GM18517 (cell line): ENCODE measurements around the gene MRPS34.

Experiments
- ATAC-seq: cut with Tn5 transposase; IDR thresholded peaks from one replicate; pipeline ENCODE4 v1.9.1; 2021; ENCODE audit warnings: mild to moderate bottlenecking, moderate library complexity; ENCODE audit not compliant: unreplicated experiment

Gene MRPS34

DNA sequence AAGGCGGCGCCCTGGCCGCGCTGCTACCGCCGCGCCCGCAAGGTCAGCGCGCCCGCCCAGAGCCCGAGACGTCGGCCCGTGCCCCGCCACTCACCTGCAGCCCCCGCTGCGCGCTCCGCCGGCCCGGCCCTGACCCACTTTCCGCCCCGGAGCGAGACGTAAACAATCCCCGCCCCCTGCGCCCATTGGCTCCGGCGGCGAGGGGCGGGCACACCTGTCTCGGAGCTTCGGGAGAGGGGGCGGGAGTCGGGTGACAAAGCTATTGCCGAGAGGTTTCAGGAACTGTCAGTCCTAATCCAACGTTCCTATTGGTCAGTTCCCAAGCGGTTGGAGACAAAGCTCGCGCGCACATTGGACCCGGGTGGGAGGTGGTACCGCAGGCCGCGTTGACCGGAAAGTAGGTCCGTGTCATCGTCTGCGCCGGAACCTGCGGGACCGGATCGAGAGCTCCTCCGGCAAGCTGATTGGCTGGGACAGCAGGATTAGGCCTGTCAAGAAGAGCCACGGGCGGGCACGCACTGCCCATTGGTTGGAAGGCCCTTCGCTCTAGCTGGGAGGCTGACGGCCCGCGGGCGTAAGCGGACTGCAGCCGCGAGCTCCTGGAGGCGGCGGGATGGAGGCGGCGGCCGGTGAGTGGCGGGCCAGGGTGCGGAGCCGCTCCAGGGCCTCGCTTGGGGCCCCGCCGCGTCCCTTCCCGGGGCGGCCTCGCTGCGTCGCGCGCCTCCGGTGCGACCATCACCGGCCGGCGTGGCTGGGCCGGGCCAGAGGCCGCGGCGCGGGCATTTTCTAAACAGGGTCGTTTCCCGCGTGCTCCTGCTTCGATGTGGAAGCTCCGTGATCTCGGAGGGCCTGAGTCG is 9.7 kb upstream of the MRPS34 start, which contains the start of the genes NUBP2 and SPSB3:
TSS of gene NUBP2 (plus strand) at position 553 of the 857 bp plus-strand sequence. CDS start at position 614, 61 bp downstream.
TSS of gene SPSB3 (minus strand) at position 164 of the 857 bp plus-strand sequence. CDS start 1,088 bp downstream, outside the sequence.
- ATAC-seq: peak; percentile 87

GRCh38 chr16:1781758-1782407 is 8.9 kb upstream of the MRPS34 start:
- ATAC-seq: peak; percentile 5

GRCh38 chr16:1781254-1781653 is 8.3 kb upstream of the MRPS34 start:
- no peak for ATAC-seq

GRCh38 chr16:1780677-1781072 is 7.7 kb upstream of the MRPS34 start:
- ATAC-seq: no peak

DNA sequence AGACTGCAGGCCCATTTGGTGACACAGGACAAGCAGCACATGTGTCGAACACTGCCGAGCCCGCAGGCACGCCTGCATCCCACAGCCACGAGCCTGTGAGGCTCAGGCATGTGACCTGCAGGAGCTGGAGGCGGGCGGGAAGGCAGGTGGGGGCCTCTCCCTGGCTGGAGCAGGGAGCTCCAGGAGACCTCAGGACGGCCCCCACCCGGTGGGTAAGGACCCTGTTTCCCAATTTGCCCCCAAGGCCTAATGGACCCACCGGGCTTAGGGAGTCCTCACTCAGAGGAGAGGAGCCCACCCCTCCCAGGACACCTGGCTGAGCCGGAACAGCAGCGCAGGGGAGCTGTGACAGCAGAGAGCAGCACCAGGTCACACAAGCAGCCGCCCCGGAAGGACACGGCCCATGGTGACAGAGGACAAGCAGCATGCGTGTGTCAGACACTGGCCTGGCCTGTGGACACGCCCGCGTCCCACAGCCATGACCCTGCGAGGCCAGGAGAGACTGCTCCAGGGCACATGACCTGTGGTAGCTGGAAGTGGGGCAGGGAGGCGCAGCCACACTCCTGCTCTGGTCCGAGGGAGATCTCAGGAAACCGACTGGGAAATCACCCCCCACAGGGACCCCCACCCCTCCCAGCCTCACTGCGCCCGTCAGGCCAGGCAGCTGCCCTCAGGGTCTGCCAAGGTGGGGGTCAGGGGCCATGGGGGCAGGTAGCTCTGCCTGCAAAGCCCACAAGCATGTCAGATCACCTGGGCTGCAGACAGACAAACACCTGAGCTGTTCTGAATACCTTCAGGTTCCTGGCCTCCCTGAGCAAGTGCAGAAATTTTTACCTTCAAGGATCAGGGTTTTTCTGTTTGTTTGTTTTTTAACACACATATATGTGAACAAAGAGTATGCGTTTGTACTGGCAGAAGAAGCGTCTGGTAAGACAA is 7.1 kb upstream of the MRPS34 start:
- no peak for ATAC-seq

DNA sequence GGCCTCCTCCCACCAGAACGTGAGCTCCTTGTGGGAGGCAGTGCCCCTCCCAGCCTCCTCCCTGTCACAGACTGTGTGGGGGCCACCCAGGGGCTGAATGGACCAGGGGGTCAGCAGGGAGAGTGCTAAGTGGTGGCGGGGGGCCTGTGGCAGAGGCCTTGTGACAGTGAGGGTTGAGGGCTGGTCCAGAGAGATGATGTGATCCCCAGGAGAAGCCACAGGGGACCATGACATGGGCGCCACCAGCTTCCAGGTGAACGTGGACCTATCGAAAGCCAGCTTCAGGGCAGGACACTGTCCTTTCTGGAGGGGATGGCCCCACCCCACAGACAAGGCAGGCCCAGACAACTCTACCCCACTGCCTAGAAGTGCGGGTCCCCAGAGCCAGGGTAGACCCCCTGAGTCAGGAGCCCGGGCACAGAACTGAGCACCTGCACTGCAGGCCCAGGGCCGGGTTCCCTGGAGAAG is 6.3 kb upstream of the MRPS34 start:
- no peak for ATAC-seq

GRCh38 chr16:1778200-1779179 is 5.6 kb upstream of the MRPS34 start:
- no peak for ATAC-seq

- no peak for ATAC-seq
These were observed 4.7 kb upstream of the MRPS34 start for GRCh38 chr16:1777375-1778199.

DNA sequence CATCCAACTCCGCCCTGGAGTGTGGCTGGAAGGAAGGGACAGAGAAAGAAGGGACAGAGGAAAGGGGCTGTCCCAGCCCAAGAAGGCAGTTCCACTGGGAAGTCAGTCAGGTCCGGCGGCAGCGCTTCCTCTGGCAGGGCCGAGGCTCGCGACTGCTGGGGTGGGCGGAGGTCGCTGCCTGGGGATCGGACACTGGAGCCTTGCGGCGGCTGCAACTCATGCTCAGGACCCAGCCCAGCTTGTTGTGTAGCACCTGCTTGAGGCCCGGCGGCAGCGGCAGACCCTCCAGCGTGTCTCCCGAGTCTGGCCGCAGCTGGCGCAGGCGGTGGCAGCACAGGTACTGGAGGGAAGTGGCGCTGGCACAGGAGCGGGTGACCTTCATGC is 4.0 kb upstream of the MRPS34 start:
- ATAC-seq: no peak

DNA sequence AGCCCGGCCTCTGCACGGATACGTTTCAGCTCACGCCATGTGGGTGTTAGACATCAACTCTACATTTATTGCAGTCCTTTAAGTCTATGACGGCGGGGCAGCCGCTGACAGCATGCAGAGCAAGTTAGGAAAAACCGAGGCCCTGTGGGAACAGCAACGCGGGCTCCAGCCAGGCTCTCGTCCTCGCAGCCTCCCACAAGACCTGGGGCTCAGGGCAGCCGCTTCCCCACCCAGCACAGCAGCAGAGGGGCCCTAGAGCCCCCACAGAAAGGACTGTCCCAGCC is 3.7 kb upstream of the MRPS34 start:
- ATAC-seq: no peak

DNA sequence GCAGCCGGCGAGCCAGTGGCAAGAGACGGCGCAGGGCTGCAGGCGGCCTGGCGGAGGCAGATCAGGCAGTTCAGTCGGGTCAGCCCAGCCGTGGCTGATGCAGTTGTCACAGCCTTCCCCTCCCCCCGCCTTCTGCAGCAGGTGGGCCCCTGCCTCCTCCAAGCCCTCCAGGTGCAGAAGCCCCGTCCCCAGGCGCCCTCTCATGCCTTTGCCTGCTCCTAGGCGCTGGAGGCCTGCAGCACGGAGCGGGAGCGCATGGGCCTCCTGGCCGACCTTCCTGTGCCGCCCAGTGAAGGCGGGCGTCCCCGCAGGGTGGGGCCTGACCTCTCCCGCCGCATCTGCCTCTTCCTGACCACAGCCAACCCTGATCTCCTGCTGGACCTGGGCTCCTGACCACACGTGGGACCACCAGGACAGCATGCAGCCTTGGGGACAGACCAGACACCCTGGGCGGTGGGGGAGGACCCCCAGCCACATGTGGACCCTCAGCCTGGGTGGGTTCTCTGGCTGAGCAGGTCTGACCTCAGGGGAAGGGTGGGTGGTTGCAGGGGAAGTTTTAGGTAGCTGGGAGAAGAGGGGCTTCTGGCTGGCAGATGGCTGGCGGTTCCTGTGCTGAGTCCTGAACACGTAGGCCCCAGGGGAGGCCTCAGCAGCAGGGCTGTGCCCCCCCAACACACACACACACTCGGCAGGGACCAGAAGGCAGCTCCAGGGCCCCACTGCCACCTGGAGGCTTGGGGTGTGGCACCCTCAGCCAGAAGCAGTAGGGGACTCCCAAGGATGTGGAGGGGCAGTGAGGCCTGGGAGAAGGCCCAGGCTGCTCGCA is 3.1 kb upstream of the MRPS34 start:
- ATAC-seq: no peak

DNA sequence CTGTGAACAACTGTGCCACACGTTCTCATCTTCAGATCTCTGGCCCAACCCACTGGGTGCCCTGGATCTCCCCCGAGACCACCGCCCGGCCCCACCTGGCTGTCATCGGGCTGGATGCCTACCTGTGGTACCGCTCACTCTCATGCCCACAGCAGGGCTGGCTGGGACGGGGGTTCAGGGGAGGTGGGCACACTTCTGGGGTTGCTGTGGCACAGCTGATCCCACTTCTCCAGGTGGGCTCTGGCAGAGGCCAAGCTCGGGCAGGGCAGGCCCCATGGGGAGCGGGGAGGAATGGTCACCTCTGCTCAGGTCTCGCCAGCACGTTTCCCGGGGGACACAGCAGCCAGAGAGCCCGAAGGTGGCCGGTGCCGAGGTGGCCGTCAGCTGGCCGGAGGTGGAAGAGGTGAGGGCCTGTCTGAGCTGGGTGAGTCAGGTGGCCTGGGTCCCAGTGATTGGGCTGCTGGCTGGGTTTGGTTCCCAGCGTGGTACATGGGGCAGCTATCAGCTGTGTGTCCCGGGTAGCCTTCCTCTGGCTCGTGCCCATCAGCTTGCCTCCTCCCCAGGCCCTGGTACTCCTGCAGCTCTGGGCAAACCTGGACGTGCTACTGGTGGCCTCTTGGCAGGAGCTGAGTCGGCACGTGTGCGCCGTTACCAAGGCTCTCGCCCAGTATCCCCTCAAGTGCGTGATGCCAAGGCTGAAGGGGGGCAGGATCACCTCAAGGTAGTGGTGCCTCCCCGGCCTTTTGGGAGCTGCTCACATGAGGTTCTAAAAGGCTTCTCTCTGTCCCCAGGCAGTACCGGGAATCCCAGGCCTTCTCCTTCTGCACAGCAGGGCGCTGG is 2.3 kb upstream of the MRPS34 start:
- ATAC-seq: no peak

DNA sequence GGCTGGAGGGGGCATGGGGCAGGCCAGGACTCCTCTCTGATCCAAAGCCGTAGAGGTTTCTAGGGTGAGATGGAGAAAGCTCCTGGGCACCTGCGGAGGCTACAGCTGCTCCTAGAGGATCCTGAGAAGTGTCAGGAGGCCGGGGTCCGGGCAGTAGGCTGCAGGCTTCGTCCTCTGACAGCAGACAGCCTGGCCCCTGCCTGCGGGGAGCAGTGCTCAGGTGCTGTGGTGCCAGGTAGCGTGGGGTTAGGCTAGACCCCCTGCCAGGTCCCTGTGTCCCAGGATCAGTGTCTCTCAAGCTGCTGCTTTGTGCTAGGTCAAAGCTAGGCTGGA is 1.5 kb upstream of the MRPS34 start:
- ATAC-seq: no peak

- no peak for ATAC-seq
These were observed 941 bp upstream of the MRPS34 start for GRCh38 chr16:1773703-1774447.

- peak; percentile 10 for ATAC-seq
These were observed 499 bp downstream of the MRPS34 start, which contains the start of gene EME2 for GRCh38 chr16:1772362-1772907. TSS of gene EME2 (plus strand) at chr16:1772810. CDS start at chr16:1773228, 418 bp downstream.

DNA sequence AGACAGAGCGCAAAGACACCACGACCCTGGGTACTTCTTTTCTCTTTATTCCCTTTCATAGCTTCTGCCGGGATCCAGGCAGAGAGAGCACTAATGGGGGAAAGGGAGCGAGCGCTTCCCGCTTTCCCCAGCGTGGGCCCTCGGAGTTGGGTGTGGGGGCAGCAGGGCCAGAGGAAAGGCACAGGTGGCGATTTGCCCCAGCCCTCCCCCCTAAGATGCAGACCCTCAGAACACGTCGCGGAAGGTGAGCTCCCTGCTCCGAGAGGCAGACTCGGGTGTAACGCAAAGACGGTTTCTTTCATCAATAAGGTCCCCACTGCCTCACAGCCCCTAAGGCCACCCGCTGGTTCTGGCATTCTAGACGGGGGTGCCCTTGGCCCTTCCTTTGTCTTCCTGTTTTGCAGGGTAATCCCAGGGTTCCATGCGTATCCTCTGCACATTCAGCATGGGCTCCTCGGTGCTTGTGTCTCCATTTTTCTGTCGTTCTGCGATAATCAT is 1.0 kb downstream of the MRPS34 start:
- no peak for ATAC-seq
